Measurements from ENCODE around the gene CDKN2C.

CDKN2C gene

DNA sequence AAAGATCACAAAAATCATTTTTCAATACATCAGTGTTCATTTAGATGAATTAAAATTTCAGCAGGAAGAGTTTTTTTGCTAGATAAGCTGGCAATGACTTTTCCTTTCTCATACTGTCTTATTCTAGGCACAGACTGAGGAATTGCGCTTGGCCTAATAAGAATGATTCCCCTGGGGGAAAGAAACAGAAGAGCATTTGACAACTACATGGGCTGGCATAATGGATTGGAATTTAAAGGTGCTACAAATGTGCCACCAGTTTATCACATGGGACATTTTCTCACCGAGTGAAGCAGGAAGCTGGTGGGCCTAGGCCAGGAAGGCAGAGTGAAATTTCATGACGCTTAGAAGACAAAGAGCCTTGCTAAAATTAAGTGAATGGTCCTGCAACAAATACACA lies 39.3 kb downstream of the CDKN2C start:
- no CpG with 5 or more reads among the region's 3 CpGs for WGBS (ENCODE audit: extremely low coverage, insufficient coverage, low lambda C conversion rate)
- Histone ChIP-seq H3K23ac (ENCODE audit: low read length) (no peak overlapping the region), H3K56ac (ENCODE audit: low read length) (no peak overlapping the region)

DNA sequence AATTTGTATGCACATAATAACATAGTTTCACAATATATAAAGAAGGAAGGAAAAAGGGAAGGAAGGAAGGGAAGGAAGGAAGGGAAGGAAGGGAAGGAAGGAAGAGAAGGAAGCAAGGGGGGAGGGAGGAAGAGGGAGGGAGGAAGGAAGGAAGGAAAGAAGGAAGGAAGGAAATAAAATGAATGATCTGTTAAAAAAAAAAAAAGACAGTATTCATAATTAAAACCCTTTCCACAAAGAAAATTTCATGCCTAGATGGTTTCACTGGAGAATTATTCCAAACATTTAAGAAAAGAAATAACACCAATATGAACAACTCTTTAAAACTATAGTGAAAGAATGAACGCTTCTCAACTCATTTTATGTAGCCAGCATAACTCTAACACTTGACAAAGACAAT lies 44.8 kb downstream of the CDKN2C start:
- Histone ChIP-seq H2BK5ac (ENCODE audit: low read length) (no peak overlapping the region), H3K4ac (ENCODE audit: low read depth, low read length) (no peak overlapping the region), H3K9ac (ENCODE audit: low read length) (no peak overlapping the region), H4K8ac (ENCODE audit: low read depth, low read length) (no peak overlapping the region), H2BK120ac (ENCODE audit: low read depth, low read length) (no peak overlapping the region), H3K36me3 (ENCODE audit: control insufficient read depth, insufficient read depth, low read length) (no peaks in the 10 kb centered on the region), H3K79me2 (ENCODE audit: control insufficient read depth, insufficient read depth, low read length) (no peaks in the 10 kb centered on the region), H3K4me2 (ENCODE audit: low read length) (no peak overlapping the region), H3K4me1 (ENCODE audit: control insufficient read depth, low read depth, low read length) (no peaks in the 10 kb centered on the region), H3K23ac (ENCODE audit: low read length) (no peak overlapping the region), H4K5ac (ENCODE audit: low read length) (no peak overlapping the region), H2AK5ac (ENCODE audit: low read length) (no peak overlapping the region), H3K18ac (ENCODE audit: low read length) (no peak overlapping the region), H3K4me3 (ENCODE audit: low read length) (no peak overlapping the region), H3K79me1 (ENCODE audit: low read length) (no peaks in the 10 kb centered on the region), H2BK15ac (replicated peaks; ENCODE audit: low read depth) (no peak overlapping the region), H3K56ac (ENCODE audit: low read length) (no peak overlapping the region), H3K27me3 (ENCODE audit: insufficient read depth, low read length, poor library complexity) (no peaks in the 10 kb centered on the region), H3K27ac (ENCODE audit: low read depth, low read length) (no peak overlapping the region)
- WGBS (ENCODE audit: extremely low coverage, insufficient coverage, low lambda C conversion rate), result no CpG with 5 or more reads among the region's 1 CpG
- DNase-seq, result no peak

More for the DNA sequence above, 39.3 kb downstream of the CDKN2C start:
- no peak overlapping the region for H2BK120ac ChIP-seq (ENCODE audit: low read depth, low read length)
- no peak overlapping the region for H3K4me2 ChIP-seq (ENCODE audit: low read length)
- no peak overlapping the region for H2BK5ac ChIP-seq (ENCODE audit: low read length)
- H2BK15ac ChIP-seq (replicated peaks; ENCODE audit: low read depth), result no peak overlapping the region
- no peaks in the 10 kb centered on the region for H3K27me3 ChIP-seq (ENCODE audit: insufficient read depth, low read length, poor library complexity)
- H3K9ac ChIP-seq (ENCODE audit: low read length), result no peak overlapping the region
- H3K79me2 ChIP-seq (ENCODE audit: control insufficient read depth, insufficient read depth, low read length), result no peaks in the 10 kb centered on the region
- no peak overlapping the region for H3K27ac ChIP-seq (ENCODE audit: low read depth, low read length)
- H4K5ac ChIP-seq (ENCODE audit: low read length), result no peak overlapping the region
- no peaks in the 10 kb centered on the region for H3K79me1 ChIP-seq (ENCODE audit: low read length)
- H3K4ac ChIP-seq (ENCODE audit: low read depth, low read length), result no peak overlapping the region
- H3K4me1 ChIP-seq (ENCODE audit: control insufficient read depth, low read depth, low read length), result no peaks in the 10 kb centered on the region
- H4K8ac ChIP-seq (ENCODE audit: low read depth, low read length), result no peak overlapping the region
- no peak overlapping the region for H3K4me3 ChIP-seq (ENCODE audit: low read length)
- no peak overlapping the region for H2AK5ac ChIP-seq (ENCODE audit: low read length)
- H3K36me3 ChIP-seq (ENCODE audit: control insufficient read depth, insufficient read depth, low read length), result no peaks in the 10 kb centered on the region
- no peak overlapping the region for H3K18ac ChIP-seq (ENCODE audit: low read length)
- DNase-seq, result peak; percentile 2

DNA sequence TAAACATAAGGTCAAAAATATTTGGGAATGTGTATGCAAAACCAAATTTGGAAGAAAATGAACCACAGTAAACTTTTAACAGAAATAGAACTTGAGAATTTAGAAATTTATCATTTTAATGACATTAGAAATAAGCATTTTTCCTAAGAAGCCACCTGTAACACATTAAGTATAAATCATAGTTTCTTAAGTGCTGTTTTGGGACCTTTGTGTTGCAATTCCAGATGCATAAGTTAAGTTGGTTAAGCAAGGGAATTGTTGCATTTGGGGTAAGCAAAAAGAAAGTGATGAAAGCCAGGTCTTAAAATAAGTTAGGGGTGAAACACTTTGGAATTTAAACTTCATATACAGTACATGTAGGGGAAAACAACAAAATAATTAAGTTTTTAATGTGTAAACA lies 49.8 kb downstream of the CDKN2C start:
- Histone ChIP-seq H3K27ac (ENCODE audit: low read depth, low read length) (no peak overlapping the region), H4K5ac (ENCODE audit: low read length) (no peak overlapping the region)

More for the DNA sequence above, 49.8 kb downstream of the CDKN2C start:
- H3K27me3 ChIP-seq (ENCODE audit: insufficient read depth, low read length, poor library complexity), result no peaks in the 10 kb centered on the region
- no peaks in the 10 kb centered on the region for H3K36me3 ChIP-seq (ENCODE audit: control insufficient read depth, insufficient read depth, low read length)
- H3K79me1 ChIP-seq (ENCODE audit: low read length), result no peaks in the 10 kb centered on the region
- no peaks in the 10 kb centered on the region for H3K4me1 ChIP-seq (ENCODE audit: control insufficient read depth, low read depth, low read length)
- no peak overlapping the region for H3K18ac ChIP-seq (ENCODE audit: low read length)
- no peak overlapping the region for H3K4me2 ChIP-seq (ENCODE audit: low read length)
- no peak overlapping the region for H2AK5ac ChIP-seq (ENCODE audit: low read length)
- H2BK15ac ChIP-seq (replicated peaks; ENCODE audit: low read depth), result no peak overlapping the region
- no peak overlapping the region for H3K4me3 ChIP-seq (ENCODE audit: low read length)
- no peak overlapping the region for H3K4ac ChIP-seq (ENCODE audit: low read depth, low read length)
- H4K8ac ChIP-seq (ENCODE audit: low read depth, low read length), result no peak overlapping the region
- DNase-seq, result no peak
- H2BK120ac ChIP-seq (ENCODE audit: low read depth, low read length), result no peak overlapping the region
- H3K79me2 ChIP-seq (ENCODE audit: control insufficient read depth, insufficient read depth, low read length), result no peaks in the 10 kb centered on the region
- no peak overlapping the region for H3K23ac ChIP-seq (ENCODE audit: low read length)
- H3K9ac ChIP-seq (ENCODE audit: low read length), result no peak overlapping the region
- H3K56ac ChIP-seq (ENCODE audit: low read length), result no peak overlapping the region
- H2BK5ac ChIP-seq (ENCODE audit: low read length), result no peak overlapping the region
